BE2C (cell line): ENCODE results near the gene CCAR1.
"Not testable (repeated sequence)": the region's sequence is repeated elsewhere in the genome, so short reads cannot be mapped to it uniquely, and the experiment has no call there.

ENCODE experiments used
- DNase-seq: peaks from one replicate; pipeline ENCODE4 v3.0.0-alpha.2; 2020
- H3K27me3 ChIP-seq: fragments of 250-450 bp; sonication (Bioruptor Pico); 2 replicates; pipeline ENCODE4 v1.5.1; 2020; ENCODE audit warnings: mild to moderate bottlenecking
- H3K36me3 ChIP-seq: fragments of 250-450 bp; sonication (Bioruptor Pico); 2 replicates; pipeline ENCODE4 v1.5.1; 2020; ENCODE audit warnings: mild to moderate bottlenecking
- H3K4me1 ChIP-seq: fragments of 250-450 bp; sonication (Bioruptor Pico); 2 replicates; pipeline ENCODE4 v1.5.1; 2020
- H3K4me3 ChIP-seq: 2 replicates; pipeline ENCODE4 v1.5.1; 2011; ENCODE audit warnings: low read depth, low read length
- H3K9me3 ChIP-seq: fragments of 250-450 bp; sonication (Bioruptor Pico); 2 replicates; pipeline ENCODE4 v1.5.1; 2020
- TF ChIP-seq, protein P1 (sequence below): IDR thresholded peaks from 2 replicates; pipeline ENCODE4 v1.5.1; 2012; ENCODE audit warnings: mild to moderate bottlenecking, low read depth, low read length

The CCAR1 gene

DNA sequence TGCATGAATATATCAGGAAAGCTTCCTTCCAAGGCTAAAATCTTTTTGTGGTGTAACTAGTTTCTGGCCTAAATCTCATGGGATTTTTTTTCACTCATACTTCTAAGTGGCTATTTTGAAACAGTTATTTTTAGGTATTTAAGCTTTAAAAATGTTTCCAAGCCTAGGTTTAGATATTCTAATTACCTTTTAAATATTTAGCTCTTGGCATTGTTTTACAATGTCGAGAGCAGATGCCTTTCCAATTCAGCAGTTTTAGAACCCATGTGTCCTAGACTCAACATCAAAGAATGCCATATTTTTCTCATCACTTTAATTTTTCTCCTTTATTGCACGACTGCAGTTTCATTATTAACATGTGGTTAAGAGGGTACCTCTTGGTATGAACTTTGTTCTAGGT, 79.2 kb downstream of the CCAR1 start:
- H3K4me1 ChIP-seq, result no peaks in the 10 kb centered on the region
- no peak for DNase-seq
- TF ChIP-seq, protein P1, sequence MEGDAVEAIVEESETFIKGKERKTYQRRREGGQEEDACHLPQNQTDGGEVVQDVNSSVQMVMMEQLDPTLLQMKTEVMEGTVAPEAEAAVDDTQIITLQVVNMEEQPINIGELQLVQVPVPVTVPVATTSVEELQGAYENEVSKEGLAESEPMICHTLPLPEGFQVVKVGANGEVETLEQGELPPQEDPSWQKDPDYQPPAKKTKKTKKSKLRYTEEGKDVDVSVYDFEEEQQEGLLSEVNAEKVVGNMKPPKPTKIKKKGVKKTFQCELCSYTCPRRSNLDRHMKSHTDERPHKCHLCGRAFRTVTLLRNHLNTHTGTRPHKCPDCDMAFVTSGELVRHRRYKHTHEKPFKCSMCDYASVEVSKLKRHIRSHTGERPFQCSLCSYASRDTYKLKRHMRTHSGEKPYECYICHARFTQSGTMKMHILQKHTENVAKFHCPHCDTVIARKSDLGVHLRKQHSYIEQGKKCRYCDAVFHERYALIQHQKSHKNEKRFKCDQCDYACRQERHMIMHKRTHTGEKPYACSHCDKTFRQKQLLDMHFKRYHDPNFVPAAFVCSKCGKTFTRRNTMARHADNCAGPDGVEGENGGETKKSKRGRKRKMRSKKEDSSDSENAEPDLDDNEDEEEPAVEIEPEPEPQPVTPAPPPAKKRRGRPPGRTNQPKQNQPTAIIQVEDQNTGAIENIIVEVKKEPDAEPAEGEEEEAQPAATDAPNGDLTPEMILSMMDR, result no peak
- no peaks in the 10 kb centered on the region for H3K27me3 ChIP-seq
- H3K4me3 ChIP-seq, result no peak overlapping the region
- peaks cover 16% of the 10 kb centered on the region for H3K36me3 ChIP-seq
- no peaks in the 10 kb centered on the region for H3K9me3 ChIP-seq

DNA sequence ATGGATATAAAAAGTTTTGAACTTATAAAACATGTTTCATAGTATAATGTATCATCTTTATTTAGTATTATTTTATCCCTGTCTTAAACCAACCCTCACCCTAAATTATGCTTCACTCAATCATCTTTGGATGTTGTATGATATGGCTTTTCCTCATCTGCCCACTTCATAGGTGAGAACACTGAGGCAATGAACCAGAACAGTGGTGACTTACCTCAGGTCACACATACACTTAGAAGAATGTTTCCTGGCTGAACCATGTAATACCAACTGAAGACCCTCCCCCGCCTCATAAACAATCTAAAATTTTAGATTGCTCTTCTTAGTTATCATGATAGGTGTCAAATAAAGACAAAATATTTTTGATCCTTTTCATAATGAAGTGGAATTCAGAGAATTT, 83.7 kb downstream of the CCAR1 start:
- TF ChIP-seq, protein P1, result no peak
- no peak for DNase-seq
- Histone ChIP-seq H3K27me3 (no peaks in the 10 kb centered on the region), H3K36me3 (no peaks in the 10 kb centered on the region; the same call in 1 of the 2 replicates), H3K4me3 (no peak overlapping the region), H3K9me3 (no peaks in the 10 kb centered on the region), H3K4me1 (no peaks in the 10 kb centered on the region)

DNA sequence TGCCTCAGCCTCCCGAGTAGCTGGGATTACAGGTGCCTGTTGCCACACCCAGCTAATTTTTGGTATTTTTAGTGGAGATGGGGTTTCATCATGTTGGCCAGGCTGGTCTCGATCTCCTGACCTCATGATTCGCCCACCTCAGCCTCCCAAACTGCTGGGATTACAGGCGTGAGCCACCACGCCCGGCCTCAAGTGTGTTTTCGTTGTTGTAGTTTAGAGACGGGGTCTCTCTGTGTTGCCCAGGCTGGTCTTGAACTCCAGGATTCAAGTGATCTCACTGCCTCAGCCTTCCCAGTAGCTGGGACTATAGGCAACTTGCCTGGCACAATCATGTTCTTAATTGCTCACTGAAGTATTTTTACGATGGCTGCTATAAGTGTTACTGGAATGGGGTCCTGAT, 89.8 kb downstream of the CCAR1 start:
- not testable (repeated sequence) for H3K27me3 ChIP-seq, H3K36me3 ChIP-seq, H3K4me1 ChIP-seq, H3K9me3 ChIP-seq, DNase-seq, H3K4me3 ChIP-seq

DNA sequence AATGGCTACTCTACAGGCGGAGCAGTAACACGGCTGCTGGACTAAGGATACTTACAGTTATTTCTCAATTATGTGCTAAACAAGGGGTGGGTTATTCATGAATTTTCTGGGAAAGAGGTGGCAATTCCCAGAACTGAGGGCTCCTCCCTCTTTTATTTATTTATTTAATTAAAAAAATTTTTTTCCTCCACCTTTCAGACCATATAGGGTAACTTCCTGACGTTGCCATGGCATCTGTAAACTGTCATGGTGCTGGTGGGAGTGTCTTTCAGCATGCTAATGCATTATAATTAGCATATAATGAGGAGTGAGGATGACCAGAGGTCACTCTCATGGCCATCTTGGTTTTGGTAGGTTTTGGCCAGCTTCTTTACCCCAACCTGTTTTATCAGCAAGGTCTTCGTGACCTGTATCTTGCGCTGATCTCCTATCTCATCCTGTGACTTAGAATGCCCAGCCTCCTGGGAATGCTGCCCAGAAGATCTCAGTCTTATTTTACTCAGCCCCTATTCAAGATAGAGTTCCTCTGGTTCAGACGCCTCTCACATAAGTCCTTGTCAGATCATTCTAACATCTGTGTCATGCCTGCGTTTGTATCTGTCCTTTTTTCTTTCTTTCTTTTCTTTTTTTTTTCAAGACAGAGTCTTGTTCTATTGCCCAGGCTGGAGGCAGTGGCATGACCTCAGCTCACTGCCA, 90.4 kb downstream of the CCAR1 start:
- H3K4me1 ChIP-seq, result no peaks in the 10 kb centered on the region
- no peak overlapping the region for H3K4me3 ChIP-seq
- no peaks in the 10 kb centered on the region for H3K36me3 ChIP-seq
- H3K9me3 ChIP-seq, result no peaks in the 10 kb centered on the region
- TF ChIP-seq, protein P1, result no peak
- no peaks in the 10 kb centered on the region for H3K27me3 ChIP-seq
- no peak for DNase-seq

DNA sequence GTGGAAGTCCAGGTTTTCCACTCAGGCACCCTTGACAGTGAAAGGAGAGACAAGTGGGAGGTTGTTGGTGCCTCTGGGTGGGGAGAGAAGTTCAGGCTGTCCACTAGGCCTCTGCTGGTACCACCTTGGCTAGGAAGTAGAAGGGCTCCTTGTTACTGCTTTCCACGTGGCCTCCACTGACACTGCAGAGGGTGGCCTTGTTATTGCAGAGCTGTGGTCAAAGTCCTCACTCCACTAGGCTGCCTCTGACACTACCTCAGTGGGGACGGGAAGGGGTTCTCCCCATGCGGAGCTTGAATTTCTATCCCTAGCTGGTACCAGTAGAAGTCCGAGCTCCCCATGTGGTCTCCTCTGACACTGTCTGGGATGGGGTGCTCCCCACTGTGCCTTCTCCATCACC, 91.4 kb downstream of the CCAR1 start:
- H3K27me3 ChIP-seq, result no peaks in the 10 kb centered on the region
- TF ChIP-seq, protein P1, result no peak
- H3K4me3 ChIP-seq, result no peak overlapping the region
- DNase-seq, result no peak
- no peaks in the 10 kb centered on the region for H3K9me3 ChIP-seq
- H3K4me1 ChIP-seq, result no peaks in the 10 kb centered on the region
- H3K36me3 ChIP-seq, result no peaks in the 10 kb centered on the region

DNA sequence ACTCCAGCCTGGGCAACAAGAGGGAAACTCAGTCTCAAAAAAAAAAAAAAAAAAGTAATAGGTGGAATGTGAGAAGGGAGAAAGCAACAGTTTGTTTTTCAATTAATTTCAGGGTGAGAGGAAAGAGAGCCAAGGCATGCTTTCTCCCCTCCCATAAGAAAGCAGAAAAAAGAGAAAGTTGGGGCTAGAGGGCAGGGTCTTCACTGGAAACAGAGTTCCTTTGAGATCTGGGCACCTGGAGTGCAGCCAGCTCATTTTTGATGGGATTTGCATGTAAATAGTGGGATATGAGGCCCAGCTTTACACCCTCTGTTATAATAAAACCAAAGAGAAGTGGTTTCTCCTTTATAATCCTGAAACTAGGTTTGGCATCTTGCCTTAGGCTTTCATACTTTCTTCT, 92.5 kb downstream of the CCAR1 start:
- Histone ChIP-seq H3K4me3 (no peak overlapping the region), H3K9me3 (no peaks in the 10 kb centered on the region), H3K27me3 (no peaks in the 10 kb centered on the region), H3K36me3 (no peaks in the 10 kb centered on the region), H3K4me1 (no peaks in the 10 kb centered on the region)
- DNase-seq, result no peak
- TF ChIP-seq, protein P1, result no peak
